Peyer's patch (tissue), 4 donors: ENCODE measurements around the gene KPNA3. TPM values are rescaled to one million over a fixed set of nuclear protein-coding genes. Genes with fewer than 3 reads are reported as not detected.

Experiments
- DNase-seq, 3 donors: peaks; one replicate each; pipeline ENCODE4 v3.0.0-alpha.2; 2017 to 2019
- H3K27ac ChIP-seq, 4 donors: fragments of 200-600 bp; sonication (generic); one replicate each; pipeline ENCODE4 v1.5.1; 2016 to 2019
- H3K27me3 ChIP-seq, 2 donors: fragments of 200-600 bp; sonication (generic); one replicate each; pipeline ENCODE4 v1.5.1; 2019
- H3K36me3 ChIP-seq, 3 donors: fragments of 200-600 bp; sonication (generic); one replicate each; pipeline ENCODE4 v1.5.1; 2016 to 2019
- H3K4me1 ChIP-seq, 4 donors: fragments of 200-600 bp; sonication (generic); one replicate each; pipeline ENCODE4 v1.5.1; 2016 to 2019
- H3K4me3 ChIP-seq, 4 donors: fragments of 200-600 bp; sonication (generic); 1 replicate in 3 of 4; 2 replicates in 1 of 4; pipeline ENCODE4 v1.5.1; 2016 to 2019; ENCODE audit warnings: mild to moderate bottlenecking in 1 of 4
- H3K9me3 ChIP-seq, 4 donors: fragments of 200-600 bp; sonication (generic); one replicate each; pipeline ENCODE4 v1.5.1; 2016 to 2019; ENCODE audit warnings: mild to moderate bottlenecking in 1 of 4
- CTCF ChIP-seq, 6 experiments: fragments of 450-650 bp in 4 of 6; fragments of 200-600 bp in 2 of 6; sonication (generic) in 1 of 6; IDR thresholded peaks; one replicate each; pipeline ENCODE4 v1.5.1; 2017 to 2019; ENCODE audit warnings: antibody characterized with exemption in 6 of 6, mild to moderate bottlenecking in 3 of 6, moderate library complexity in 1 of 6
- POLR2A ChIP-seq, 2 donors: fragments of 450-650 bp; IDR thresholded peaks; one replicate each; pipeline ENCODE4 v1.5.1; 2017; ENCODE audit warnings: antibody characterized with exemption in 2 of 2, mild to moderate bottlenecking in 2 of 2, moderate library complexity in 2 of 2
- total RNA-seq, 4 donors: library from RNA; depleted of rRNA; stranded (reverse); fragments of >200 nt; gene quantifications; one replicate each; pipeline ENCODE4 v1.1.0, GENCODE V29; 2016

KPNA3 gene
- total RNA-seq: 10 to 100 TPM; 11.5 to 22.9 (median 19.8) TPM

GRCh38 chr13:49792550-49793324 lies at the start of gene KPNA3:
Gene KPNA3, minus strand, starts transcription at chr13:49792682. Its CDS starts 176 bp downstream, at chr13:49792506.
- H3K4me1 ChIP-seq: peaks cover 4 to 15% (median 9%) of the 10 kb centered on the region in 4 donors
- H3K4me3 ChIP-seq: peak within 1 kb of the TSS; percentile 76 to 96 (median 94)
- H3K9me3 ChIP-seq: no peaks in the 10 kb centered on the region
- peak; percentile 58 to 78 for TF ChIP-seq POLR2A (IDR thresholded peaks at IDR 0.05)
- peak in 4 of 6 experiments; percentile 5 to 23 (median 13) for TF ChIP-seq CTCF (IDR thresholded peaks at IDR 0.05)
- no peaks in the 10 kb centered on the region for H3K27me3 ChIP-seq
- DNase-seq: peak; percentile 95 to 98 (median 97)
- peak within 1 kb of the TSS; percentile 91 to 100 (median 94) for H3K27ac ChIP-seq
- no peaks in the 10 kb centered on the region for H3K36me3 ChIP-seq

- Histone ChIP-seq H3K27ac (no peak overlapping the region), H3K27me3 (no peaks in the 10 kb centered on the region), H3K9me3 (no peaks in the 10 kb centered on the region), H3K4me1 (no peaks in the 10 kb centered on the region), H3K36me3 (no peaks in the 10 kb centered on the region), H3K4me3 (no peak overlapping the region)
- no peak for DNase-seq
- TF ChIP-seq POLR2A (IDR thresholded peaks at IDR 0.05): no peak
- TF ChIP-seq CTCF (IDR thresholded peaks at IDR 0.05): no peak
These were observed 49.5 kb upstream of the KPNA3 start for GRCh38 chr13:49841964-49842363.

GRCh38 chr13:49840675-49841074 lies 48.2 kb upstream of the KPNA3 start:
- Histone ChIP-seq H3K27me3 (no peaks in the 10 kb centered on the region), H3K9me3 (no peaks in the 10 kb centered on the region), H3K27ac (no peak overlapping the region), H3K4me1 (no peaks in the 10 kb centered on the region), H3K4me3 (no peak overlapping the region), H3K36me3 (no peaks in the 10 kb centered on the region)
- DNase-seq: no peak
- TF ChIP-seq CTCF (IDR thresholded peaks at IDR 0.05): no peak
- TF ChIP-seq POLR2A (IDR thresholded peaks at IDR 0.05): no peak

GRCh38 chr13:49840266-49840665 lies 47.8 kb upstream of the KPNA3 start:
- TF ChIP-seq CTCF (IDR thresholded peaks at IDR 0.05) (no peak), POLR2A (IDR thresholded peaks at IDR 0.05) (no peak)
- no peak overlapping the region for H3K27ac ChIP-seq
- no peaks in the 10 kb centered on the region for H3K9me3 ChIP-seq
- H3K27me3 ChIP-seq: no peaks in the 10 kb centered on the region
- no peak for DNase-seq
- H3K4me3 ChIP-seq: no peak overlapping the region
- no peaks in the 10 kb centered on the region for H3K36me3 ChIP-seq
- no peaks in the 10 kb centered on the region for H3K4me1 ChIP-seq

GRCh38 chr13:49838989-49839388 lies 46.5 kb upstream of the KPNA3 start:
- TF ChIP-seq CTCF (IDR thresholded peaks at IDR 0.05) (no peak), POLR2A (IDR thresholded peaks at IDR 0.05) (no peak)
- no peak overlapping the region for H3K27ac ChIP-seq

More at GRCh38 chr13:49838989-49839388, 46.5 kb upstream of the KPNA3 start:
- no peaks in the 10 kb centered on the region for H3K36me3 ChIP-seq
- H3K4me1 ChIP-seq: no peaks in the 10 kb centered on the region
- H3K27me3 ChIP-seq: no peaks in the 10 kb centered on the region
- no peak for DNase-seq
- H3K9me3 ChIP-seq: no peaks in the 10 kb centered on the region
- no peak overlapping the region for H3K4me3 ChIP-seq
